HL-60 (cell line): ENCODE results near the gene RBM15B.

ENCODE experiments used
- GABPA ChIP-seq: IDR thresholded peaks from 2 replicates; pipeline ENCODE4 v1.6.1; 2012; ENCODE audit warnings: low read depth
- POLR2AphosphoS5 ChIP-seq: IDR thresholded peaks from 2 replicates; pipeline ENCODE4 v1.6.1; 2012; ENCODE audit warnings: low read depth
- TF ChIP-seq, protein P1 (sequence below): IDR thresholded peaks from one replicate; pipeline ENCODE4 v1.5.1; 2011; ENCODE audit warnings: low read length, control low read depth, inconsistent platforms; ENCODE audit not compliant: insufficient read depth
- TF ChIP-seq, protein P2 (sequence below): IDR thresholded peaks from 2 replicates; pipeline ENCODE4 v1.6.1; 2012; ENCODE audit warnings: low read depth; ENCODE audit not compliant: insufficient replicate concordance

DNA sequence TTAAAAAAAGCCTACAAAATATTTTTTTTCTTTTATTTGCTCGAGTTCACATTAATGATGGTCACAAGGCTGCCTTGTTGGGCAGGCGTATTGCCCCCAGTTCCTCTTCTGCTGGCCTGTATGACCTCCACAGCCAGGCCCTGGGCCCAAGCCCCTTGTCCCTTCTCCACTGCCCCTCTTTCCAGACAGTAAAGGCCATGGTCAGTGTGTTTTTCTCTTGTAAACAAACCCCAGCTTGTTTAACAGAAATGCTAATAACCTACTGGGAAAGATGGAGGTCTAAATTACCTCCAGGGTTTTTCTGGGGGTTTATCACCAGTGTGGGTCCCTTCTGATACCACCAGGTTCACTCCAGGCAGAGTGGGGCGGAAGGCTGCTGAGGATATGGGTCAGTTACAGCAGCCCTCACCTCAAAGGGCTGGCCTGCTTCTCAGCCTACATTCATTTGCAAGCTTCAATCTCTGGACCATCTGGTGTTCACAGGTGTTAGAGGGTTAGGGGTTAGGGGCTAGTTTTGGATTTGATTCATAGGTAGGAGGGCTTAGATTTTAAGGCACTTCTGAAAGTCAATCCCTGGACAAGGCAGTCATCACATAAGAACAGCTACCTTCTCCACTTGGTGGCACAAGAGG is 8.0 kb upstream of the RBM15B start:
- TF ChIP-seq, protein P1, sequence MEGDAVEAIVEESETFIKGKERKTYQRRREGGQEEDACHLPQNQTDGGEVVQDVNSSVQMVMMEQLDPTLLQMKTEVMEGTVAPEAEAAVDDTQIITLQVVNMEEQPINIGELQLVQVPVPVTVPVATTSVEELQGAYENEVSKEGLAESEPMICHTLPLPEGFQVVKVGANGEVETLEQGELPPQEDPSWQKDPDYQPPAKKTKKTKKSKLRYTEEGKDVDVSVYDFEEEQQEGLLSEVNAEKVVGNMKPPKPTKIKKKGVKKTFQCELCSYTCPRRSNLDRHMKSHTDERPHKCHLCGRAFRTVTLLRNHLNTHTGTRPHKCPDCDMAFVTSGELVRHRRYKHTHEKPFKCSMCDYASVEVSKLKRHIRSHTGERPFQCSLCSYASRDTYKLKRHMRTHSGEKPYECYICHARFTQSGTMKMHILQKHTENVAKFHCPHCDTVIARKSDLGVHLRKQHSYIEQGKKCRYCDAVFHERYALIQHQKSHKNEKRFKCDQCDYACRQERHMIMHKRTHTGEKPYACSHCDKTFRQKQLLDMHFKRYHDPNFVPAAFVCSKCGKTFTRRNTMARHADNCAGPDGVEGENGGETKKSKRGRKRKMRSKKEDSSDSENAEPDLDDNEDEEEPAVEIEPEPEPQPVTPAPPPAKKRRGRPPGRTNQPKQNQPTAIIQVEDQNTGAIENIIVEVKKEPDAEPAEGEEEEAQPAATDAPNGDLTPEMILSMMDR: no peak
- TF ChIP-seq POLR2AphosphoS5: no peak
- TF ChIP-seq, protein P2, sequence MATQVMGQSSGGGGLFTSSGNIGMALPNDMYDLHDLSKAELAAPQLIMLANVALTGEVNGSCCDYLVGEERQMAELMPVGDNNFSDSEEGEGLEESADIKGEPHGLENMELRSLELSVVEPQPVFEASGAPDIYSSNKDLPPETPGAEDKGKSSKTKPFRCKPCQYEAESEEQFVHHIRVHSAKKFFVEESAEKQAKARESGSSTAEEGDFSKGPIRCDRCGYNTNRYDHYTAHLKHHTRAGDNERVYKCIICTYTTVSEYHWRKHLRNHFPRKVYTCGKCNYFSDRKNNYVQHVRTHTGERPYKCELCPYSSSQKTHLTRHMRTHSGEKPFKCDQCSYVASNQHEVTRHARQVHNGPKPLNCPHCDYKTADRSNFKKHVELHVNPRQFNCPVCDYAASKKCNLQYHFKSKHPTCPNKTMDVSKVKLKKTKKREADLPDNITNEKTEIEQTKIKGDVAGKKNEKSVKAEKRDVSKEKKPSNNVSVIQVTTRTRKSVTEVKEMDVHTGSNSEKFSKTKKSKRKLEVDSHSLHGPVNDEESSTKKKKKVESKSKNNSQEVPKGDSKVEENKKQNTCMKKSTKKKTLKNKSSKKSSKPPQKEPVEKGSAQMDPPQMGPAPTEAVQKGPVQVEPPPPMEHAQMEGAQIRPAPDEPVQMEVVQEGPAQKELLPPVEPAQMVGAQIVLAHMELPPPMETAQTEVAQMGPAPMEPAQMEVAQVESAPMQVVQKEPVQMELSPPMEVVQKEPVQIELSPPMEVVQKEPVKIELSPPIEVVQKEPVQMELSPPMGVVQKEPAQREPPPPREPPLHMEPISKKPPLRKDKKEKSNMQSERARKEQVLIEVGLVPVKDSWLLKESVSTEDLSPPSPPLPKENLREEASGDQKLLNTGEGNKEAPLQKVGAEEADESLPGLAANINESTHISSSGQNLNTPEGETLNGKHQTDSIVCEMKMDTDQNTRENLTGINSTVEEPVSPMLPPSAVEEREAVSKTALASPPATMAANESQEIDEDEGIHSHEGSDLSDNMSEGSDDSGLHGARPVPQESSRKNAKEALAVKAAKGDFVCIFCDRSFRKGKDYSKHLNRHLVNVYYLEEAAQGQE: no peak
- no peak for TF ChIP-seq GABPA
